ENCODE results near the gene YBX2. TPM values are rescaled to one million over a fixed set of nuclear protein-coding genes. Genes with fewer than 3 reads are reported as not detected.
"Not testable (repeated sequence)": the region's sequence is repeated elsewhere in the genome, so short reads cannot be mapped to it uniquely, and the experiment has no call there.

The YBX2 gene
- total RNA-seq = 0.21 and 0.33 TPM in 2 replicates

GRCh38 chr17:7294614-7295153, at the start of gene YBX2:
TSS of gene YBX2 (minus strand) at chr17:7294639. CDS start at chr17:7294500, 139 bp downstream.
- Mint-ChIP-seq H3K4me1 (peaks cover 15% of the 10 kb centered on the region), H3K4me3 (peak within 1 kb of the TSS; percentile 77), H3K27ac (peak within 1 kb of the TSS; percentile 56), H3K9me3 (no peaks in the 10 kb centered on the region), H3K27me3 (peaks cover 45% of the 10 kb centered on the region), H3K36me3 (ENCODE audit: low read depth) (no peaks in the 10 kb centered on the region)
- intact Hi-C loops (cut with micrococcal nuclease) = no loop called here
- peak; percentile 93 for DNase-seq

GRCh38 chr17:7343250-7343649, 48.8 kb upstream of the YBX2 start:
- H3K27me3 Mint-ChIP-seq = no peaks in the 10 kb centered on the region
- no peak for DNase-seq
- H3K36me3 Mint-ChIP-seq (ENCODE audit: low read depth) = peaks cover 46% of the 10 kb centered on the region
- intact Hi-C loops (cut with micrococcal nuclease) = no loop called here
- no peak overlapping the region for H3K27ac Mint-ChIP-seq
- no peaks in the 10 kb centered on the region for H3K9me3 Mint-ChIP-seq
- H3K4me1 Mint-ChIP-seq = peaks cover 8% of the 10 kb centered on the region
- no peak overlapping the region for H3K4me3 Mint-ChIP-seq

- Mint-ChIP-seq H3K27ac (peak overlapping the region; percentile 34), H3K36me3 (ENCODE audit: low read depth) (peaks cover 44% of the 10 kb centered on the region), H3K4me3 (no peak overlapping the region)
These were observed 47.4 kb upstream of the YBX2 start for GRCh38 chr17:7341842-7342241.

GRCh38 chr17:7340179-7340578, 45.7 kb upstream of the YBX2 start:
- no peak for DNase-seq
- intact Hi-C loops (cut with micrococcal nuclease) = no loop called here
- H3K4me1 Mint-ChIP-seq = peaks cover 29% of the 10 kb centered on the region
- H3K9me3 Mint-ChIP-seq = no peaks in the 10 kb centered on the region
- no peak overlapping the region for H3K4me3 Mint-ChIP-seq
- H3K27ac Mint-ChIP-seq = no peak overlapping the region
- H3K27me3 Mint-ChIP-seq = no peaks in the 10 kb centered on the region
- peaks cover 39% of the 10 kb centered on the region for H3K36me3 Mint-ChIP-seq (ENCODE audit: low read depth)

More at GRCh38 chr17:7341842-7342241, 47.4 kb upstream of the YBX2 start:
- H3K4me1 Mint-ChIP-seq = peaks cover 18% of the 10 kb centered on the region
- H3K27me3 Mint-ChIP-seq = no peaks in the 10 kb centered on the region
- H3K9me3 Mint-ChIP-seq = no peaks in the 10 kb centered on the region
- intact Hi-C loops (cut with micrococcal nuclease) = no loop called here
- DNase-seq = no peak

GRCh38 chr17:7337600-7337999, 43.2 kb upstream of the YBX2 start:
- Mint-ChIP-seq H3K4me3 (peak overlapping the region; percentile 91), H3K27ac (peak overlapping the region; percentile 86), H3K4me1 (peaks cover 37% of the 10 kb centered on the region), H3K36me3 (ENCODE audit: low read depth) (peaks cover 29% of the 10 kb centered on the region)
- H3K27me3 Mint-ChIP-seq, H3K9me3 Mint-ChIP-seq: not testable (repeated sequence)
- DNase-seq = peak; percentile 59
- intact Hi-C loops (cut with micrococcal nuclease) = loop anchor here (2.0 kb wide), 1 partner anchor 13 kb away; no protein-coding TSS in a partner anchor

- Mint-ChIP-seq H3K36me3 (ENCODE audit: low read depth) (peaks cover 22% of the 10 kb centered on the region), H3K9me3 (no peaks in the 10 kb centered on the region), H3K4me1 (peaks cover 46% of the 10 kb centered on the region), H3K4me3 (peak within 1 kb of the TSS; percentile 91), H3K27me3 (no peaks in the 10 kb centered on the region), H3K27ac (peak within 1 kb of the TSS; percentile 86)
- peak; percentile 95 for DNase-seq
- intact Hi-C loops (cut with micrococcal nuclease) = loop anchor here (2.0 kb wide), 1 partner anchor 14 kb away; no protein-coding TSS in a partner anchor
These were observed 42.1 kb upstream of the YBX2 start, which contains the start of gene ACAP1 for GRCh38 chr17:7336240-7337175. TSS of gene ACAP1 (plus strand) at chr17:7336529. CDS start at chr17:7336735, 206 bp downstream.

- H3K4me3 Mint-ChIP-seq = peak overlapping the region; percentile 91
- peaks cover 20% of the 10 kb centered on the region for H3K36me3 Mint-ChIP-seq (ENCODE audit: low read depth)
- H3K27ac Mint-ChIP-seq = peak overlapping the region; percentile 86
- peaks cover 46% of the 10 kb centered on the region for H3K4me1 Mint-ChIP-seq
- H3K27me3 Mint-ChIP-seq, DNase-seq, H3K9me3 Mint-ChIP-seq: not testable (repeated sequence)
- intact Hi-C loops (cut with micrococcal nuclease) = loop anchor here (2.0 kb wide), 1 partner anchor 15 kb away; no protein-coding TSS in a partner anchor
These were observed 41.3 kb upstream of the YBX2 start for GRCh38 chr17:7335765-7336164.

GRCh38 chr17:7334938-7335538, 40.6 kb upstream of the YBX2 start:
- no peak for DNase-seq
- Mint-ChIP-seq H3K36me3 (ENCODE audit: low read depth) (peaks cover 15% of the 10 kb centered on the region), H3K27ac (peak overlapping the region; percentile 86), H3K9me3 (no peaks in the 10 kb centered on the region), H3K27me3 (no peaks in the 10 kb centered on the region), H3K4me1 (peaks cover 47% of the 10 kb centered on the region), H3K4me3 (peak overlapping the region; percentile 91)
- intact Hi-C loops (cut with micrococcal nuclease) = no loop called here

- H3K36me3 Mint-ChIP-seq (ENCODE audit: low read depth); H3K27me3 Mint-ChIP-seq; H3K9me3 Mint-ChIP-seq; intact Hi-C loops (cut with micrococcal nuclease): not testable (repeated sequence)
- DNase-seq = peak; percentile 85
- Mint-ChIP-seq H3K4me1 (peaks cover 52% of the 10 kb centered on the region), H3K4me3 (peak overlapping the region; percentile 72), H3K27ac (peak overlapping the region; percentile 85)
These were observed 38.2 kb upstream of the YBX2 start for GRCh38 chr17:7332600-7333069.

GRCh38 chr17:7332111-7332510, 37.7 kb upstream of the YBX2 start:
- Mint-ChIP-seq H3K4me1 (peaks cover 50% of the 10 kb centered on the region), H3K9me3 (no peaks in the 10 kb centered on the region), H3K27ac (peak overlapping the region; percentile 85), H3K27me3 (no peaks in the 10 kb centered on the region), H3K4me3 (peak overlapping the region; percentile 72), H3K36me3 (ENCODE audit: low read depth) (peaks cover 3% of the 10 kb centered on the region)
- no peak for DNase-seq
- intact Hi-C loops (cut with micrococcal nuclease) = no loop called here

- intact Hi-C loops (cut with micrococcal nuclease) = no loop called here
- H3K9me3 Mint-ChIP-seq = no peaks in the 10 kb centered on the region
- H3K4me1 Mint-ChIP-seq = peaks cover 45% of the 10 kb centered on the region
- no peaks in the 10 kb centered on the region for H3K36me3 Mint-ChIP-seq (ENCODE audit: low read depth)
- DNase-seq = no peak
- H3K4me3 Mint-ChIP-seq = peak overlapping the region; percentile 91
- no peaks in the 10 kb centered on the region for H3K27me3 Mint-ChIP-seq
- peak overlapping the region; percentile 91 for H3K27ac Mint-ChIP-seq
These were observed 36.2 kb upstream of the YBX2 start for GRCh38 chr17:7330638-7331015.

- DNase-seq = peak; percentile 94
- H3K4me1 Mint-ChIP-seq = peaks cover 40% of the 10 kb centered on the region
- no peaks in the 10 kb centered on the region for H3K9me3 Mint-ChIP-seq
- intact Hi-C loops (cut with micrococcal nuclease) = loop anchor here (1.0 to 2.0 kb wide), 2 partner anchors 15 to 22 kb away; partner anchors contain the start of gene GPS2
- H3K27me3 Mint-ChIP-seq = no peaks in the 10 kb centered on the region
- H3K36me3 Mint-ChIP-seq (ENCODE audit: low read depth) = no peaks in the 10 kb centered on the region
- H3K27ac Mint-ChIP-seq = peak overlapping the region; percentile 91
- H3K4me3 Mint-ChIP-seq = peak overlapping the region; percentile 91
These were observed 35.7 kb upstream of the YBX2 start for GRCh38 chr17:7329997-7330637.

- H3K9me3 Mint-ChIP-seq = no peaks in the 10 kb centered on the region
These were observed 35.0 kb upstream of the YBX2 start for GRCh38 chr17:7329374-7329996.

More at GRCh38 chr17:7329374-7329996, 35.0 kb upstream of the YBX2 start:
- peaks cover 38% of the 10 kb centered on the region for H3K4me1 Mint-ChIP-seq
- intact Hi-C loops (cut with micrococcal nuclease) = loop anchor here (1.0 to 2.0 kb wide), 2 partner anchors 15 to 21 kb away; partner anchors contain the start of gene GPS2
- peaks cover 3% of the 10 kb centered on the region for H3K36me3 Mint-ChIP-seq (ENCODE audit: low read depth)
- peak; percentile 99 for DNase-seq
- H3K4me3 Mint-ChIP-seq = peak overlapping the region; percentile 91
- no peaks in the 10 kb centered on the region for H3K27me3 Mint-ChIP-seq
- peak overlapping the region; percentile 91 for H3K27ac Mint-ChIP-seq
